Large intestine (tissue), 3 donors: ENCODE results near the gene NLRC5. TPM values are rescaled to one million over a fixed set of nuclear protein-coding genes. Genes with fewer than 3 reads are reported as not detected.

Experiments used
- DNase-seq, 2 donors: peaks; one replicate each; pipeline versions ENCODE4 v3.0.0 to v3.0.0-alpha.2; 2013
- H3K27ac ChIP-seq: one replicate; pipeline ENCODE4 v1.5.1; 2013; ENCODE audit warnings: low read length
- H3K27me3 ChIP-seq: 2 replicates; pipeline ENCODE4 v1.6.1; 2013; ENCODE audit warnings: low read length; ENCODE audit not compliant: control insufficient read depth, insufficient read depth
- H3K36me3 ChIP-seq: 2 replicates; pipeline ENCODE4 v1.6.1; 2013; ENCODE audit warnings: low read length; ENCODE audit not compliant: control insufficient read depth, insufficient read depth
- H3K4me1 ChIP-seq: one replicate; pipeline ENCODE4 v1.6.1; 2013; ENCODE audit warnings: low read length; ENCODE audit not compliant: control insufficient read depth, insufficient read depth
- H3K4me3 ChIP-seq: one replicate; pipeline ENCODE4 v1.5.1; 2013; ENCODE audit warnings: low read length
- H3K9me3 ChIP-seq: one replicate; pipeline ENCODE4 v1.6.1; 2013; ENCODE audit warnings: mild to moderate bottlenecking, low read depth, low read length, moderate library complexity; ENCODE audit not compliant: control insufficient read depth
- WGBS: methylation state at CpG from one replicate; pipeline ENCODE4 v1.1.5; 2013; ENCODE audit warnings: low lambda C conversion rate; ENCODE audit not compliant: insufficient coverage; 5-methylcytosine and 5-hydroxymethylcytosine counted together
- polyA plus RNA-seq: library from polyadenylated mRNA; unstranded; fragments of 120-200 nt; gene quantifications from one replicate; pipeline ENCODE4 v1.2.1, GENCODE V29; 2013

Gene NLRC5
- polyA plus RNA-seq, 1 donor, result 11.1 TPM

GRCh38 chr16:57032346-57032745, 43.0 kb downstream of the NLRC5 start:
- no peaks in the 10 kb centered on the region for H3K27me3 ChIP-seq
- no peak overlapping the region for H3K27ac ChIP-seq
- no peaks in the 10 kb centered on the region for H3K4me1 ChIP-seq
- DNase-seq, result no peak
- H3K36me3 ChIP-seq, result no peaks in the 10 kb centered on the region
- no peaks in the 10 kb centered on the region for H3K9me3 ChIP-seq
- H3K4me3 ChIP-seq, result no peak overlapping the region

GRCh38 chr16:57032931-57033330, 43.6 kb downstream of the NLRC5 start:
- Histone ChIP-seq H3K36me3 (no peaks in the 10 kb centered on the region), H3K27me3 (no peaks in the 10 kb centered on the region), H3K27ac (no peak overlapping the region), H3K4me3 (no peak overlapping the region), H3K4me1 (no peaks in the 10 kb centered on the region), H3K9me3 (no peaks in the 10 kb centered on the region)
- WGBS, result 100% methylated on average over 1 of the region's 5 CpGs
- no peak for DNase-seq

GRCh38 chr16:57036315-57036714, 47.0 kb downstream of the NLRC5 start:
- no peak overlapping the region for H3K27ac ChIP-seq
- no peaks in the 10 kb centered on the region for H3K9me3 ChIP-seq
- H3K36me3 ChIP-seq, result no peaks in the 10 kb centered on the region
- no peaks in the 10 kb centered on the region for H3K27me3 ChIP-seq
- no peak for DNase-seq
- H3K4me3 ChIP-seq, result no peak overlapping the region
- no CpG with 5 or more reads among the region's 4 CpGs for WGBS
- no peaks in the 10 kb centered on the region for H3K4me1 ChIP-seq

- Histone ChIP-seq H3K36me3 (no peaks in the 10 kb centered on the region), H3K27ac (no peak overlapping the region)
Observed at GRCh38 chr16:57036945-57037344, 47.6 kb downstream of the NLRC5 start.

GRCh38 chr16:57038166-57038565, 48.8 kb downstream of the NLRC5 start:
- H3K27me3 ChIP-seq, result no peaks in the 10 kb centered on the region
- H3K4me1 ChIP-seq, result no peaks in the 10 kb centered on the region
- H3K9me3 ChIP-seq, result no peaks in the 10 kb centered on the region
- no peak for DNase-seq
- no peak overlapping the region for H3K27ac ChIP-seq
- no peak overlapping the region for H3K4me3 ChIP-seq
- 100% methylated on average over 1 of the region's 2 CpGs for WGBS
- no peaks in the 10 kb centered on the region for H3K36me3 ChIP-seq

More at GRCh38 chr16:57036945-57037344, 47.6 kb downstream of the NLRC5 start:
- no peaks in the 10 kb centered on the region for H3K9me3 ChIP-seq
- no CpG with 5 or more reads among the region's 7 CpGs for WGBS
- DNase-seq, result no peak
- no peak overlapping the region for H3K4me3 ChIP-seq
- no peaks in the 10 kb centered on the region for H3K4me1 ChIP-seq
- H3K27me3 ChIP-seq, result no peaks in the 10 kb centered on the region

- WGBS, result no CpG with 5 or more reads among the region's 5 CpGs
- H3K27me3 ChIP-seq, result no peaks in the 10 kb centered on the region
- no peaks in the 10 kb centered on the region for H3K36me3 ChIP-seq
- no peaks in the 10 kb centered on the region for H3K9me3 ChIP-seq
- no peak overlapping the region for H3K27ac ChIP-seq
- no peak for DNase-seq
- no peaks in the 10 kb centered on the region for H3K4me1 ChIP-seq
- H3K4me3 ChIP-seq, result no peak overlapping the region
Observed at GRCh38 chr16:57039148-57039812, 49.9 kb downstream of the NLRC5 start.

GRCh38 chr16:57041182-57042156, 52.1 kb downstream of the NLRC5 start:
- Histone ChIP-seq H3K4me3 (no peak overlapping the region), H3K9me3 (no peaks in the 10 kb centered on the region), H3K4me1 (no peaks in the 10 kb centered on the region), H3K27me3 (no peaks in the 10 kb centered on the region), H3K36me3 (no peaks in the 10 kb centered on the region), H3K27ac (no peak overlapping the region)
- WGBS, result no CpG with 5 or more reads among the region's 12 CpGs
- no peak for DNase-seq

GRCh38 chr16:57042157-57043111, 53.1 kb downstream of the NLRC5 start:
- H3K27ac ChIP-seq, result no peak overlapping the region
- H3K9me3 ChIP-seq, result no peaks in the 10 kb centered on the region
- no peak overlapping the region for H3K4me3 ChIP-seq
- no peak for DNase-seq
- no peaks in the 10 kb centered on the region for H3K27me3 ChIP-seq
- no peaks in the 10 kb centered on the region for H3K4me1 ChIP-seq
- H3K36me3 ChIP-seq, result no peaks in the 10 kb centered on the region
- no CpG with 5 or more reads among the region's 14 CpGs for WGBS

GRCh38 chr16:57043248-57043647, 53.9 kb downstream of the NLRC5 start:
- DNase-seq, result no peak
- Histone ChIP-seq H3K4me3 (no peak overlapping the region), H3K36me3 (no peaks in the 10 kb centered on the region), H3K27ac (no peak overlapping the region), H3K27me3 (no peaks in the 10 kb centered on the region), H3K4me1 (no peaks in the 10 kb centered on the region), H3K9me3 (no peaks in the 10 kb centered on the region)
- no CpG with 5 or more reads among the region's 9 CpGs for WGBS
